ENCODE measurements around the gene JAZF1. TPM values are rescaled to one million over a fixed set of nuclear protein-coding genes. Genes with fewer than 3 reads are reported as not detected.

Gene JAZF1
- total RNA-seq, 4 donors from 2014 or later = 27.8 to 36.5 (median 30.5) TPM

DNA sequence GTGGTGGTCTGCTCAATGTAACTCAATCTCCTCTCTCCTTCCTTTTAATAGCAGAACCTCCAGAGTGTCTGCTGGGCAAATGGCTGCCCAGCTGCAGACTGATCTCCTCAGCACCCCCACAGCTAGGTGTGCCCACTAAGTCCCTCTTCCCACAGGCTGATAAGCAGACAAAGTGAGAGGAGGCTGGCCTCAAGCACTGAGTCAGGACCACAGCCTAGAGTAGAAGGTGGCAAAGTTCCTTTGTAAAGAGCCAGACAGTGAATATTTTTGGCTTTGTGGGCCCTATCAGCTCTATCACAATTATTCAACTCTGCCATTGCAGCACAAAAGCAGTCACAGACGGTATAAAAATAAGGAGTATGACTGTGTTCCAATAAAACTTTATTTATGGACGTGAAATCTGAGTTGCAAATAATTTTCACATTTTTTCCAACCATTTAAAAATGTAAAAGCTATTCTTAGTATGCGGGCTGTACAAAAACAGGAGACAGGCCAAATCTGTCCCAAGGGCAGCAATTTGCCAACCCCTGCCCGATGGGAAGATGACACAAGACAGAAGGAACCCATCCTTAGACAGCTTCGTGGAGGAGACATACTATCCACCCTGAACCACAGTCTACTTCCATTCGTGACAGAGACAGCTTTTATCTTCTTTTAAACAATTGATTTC lies 23.4 kb downstream of the JAZF1 start:
- Histone ChIP-seq H3K4me3 (no peak overlapping the region), H3K27me3 (no peaks in the 10 kb centered on the region), H3K27ac (no peak overlapping the region), H3K9me3 (no peaks in the 10 kb centered on the region), H3K36me3 (no peaks in the 10 kb centered on the region), H3K4me1 (peaks cover 4 to 43% (median 10%) of the 10 kb centered on the region in 3 donors)
- TF ChIP-seq EP300 (IDR thresholded peaks at IDR 0.05) = no peak
- no peak for TF ChIP-seq POLR2AphosphoS5 (IDR thresholded peaks at IDR 0.05)
- TF ChIP-seq, protein P1, sequence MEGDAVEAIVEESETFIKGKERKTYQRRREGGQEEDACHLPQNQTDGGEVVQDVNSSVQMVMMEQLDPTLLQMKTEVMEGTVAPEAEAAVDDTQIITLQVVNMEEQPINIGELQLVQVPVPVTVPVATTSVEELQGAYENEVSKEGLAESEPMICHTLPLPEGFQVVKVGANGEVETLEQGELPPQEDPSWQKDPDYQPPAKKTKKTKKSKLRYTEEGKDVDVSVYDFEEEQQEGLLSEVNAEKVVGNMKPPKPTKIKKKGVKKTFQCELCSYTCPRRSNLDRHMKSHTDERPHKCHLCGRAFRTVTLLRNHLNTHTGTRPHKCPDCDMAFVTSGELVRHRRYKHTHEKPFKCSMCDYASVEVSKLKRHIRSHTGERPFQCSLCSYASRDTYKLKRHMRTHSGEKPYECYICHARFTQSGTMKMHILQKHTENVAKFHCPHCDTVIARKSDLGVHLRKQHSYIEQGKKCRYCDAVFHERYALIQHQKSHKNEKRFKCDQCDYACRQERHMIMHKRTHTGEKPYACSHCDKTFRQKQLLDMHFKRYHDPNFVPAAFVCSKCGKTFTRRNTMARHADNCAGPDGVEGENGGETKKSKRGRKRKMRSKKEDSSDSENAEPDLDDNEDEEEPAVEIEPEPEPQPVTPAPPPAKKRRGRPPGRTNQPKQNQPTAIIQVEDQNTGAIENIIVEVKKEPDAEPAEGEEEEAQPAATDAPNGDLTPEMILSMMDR (IDR thresholded peaks at IDR 0.05) = no peak
- no peak for TF ChIP-seq POLR2A (IDR thresholded peaks at IDR 0.05)
- WGBS, 2 donors (ENCODE audit: low coverage in 1 of 2) = 72 to 79% methylated on average over 5 to 6 of the region's 6 CpGs
- ATAC-seq = no peak

DNA sequence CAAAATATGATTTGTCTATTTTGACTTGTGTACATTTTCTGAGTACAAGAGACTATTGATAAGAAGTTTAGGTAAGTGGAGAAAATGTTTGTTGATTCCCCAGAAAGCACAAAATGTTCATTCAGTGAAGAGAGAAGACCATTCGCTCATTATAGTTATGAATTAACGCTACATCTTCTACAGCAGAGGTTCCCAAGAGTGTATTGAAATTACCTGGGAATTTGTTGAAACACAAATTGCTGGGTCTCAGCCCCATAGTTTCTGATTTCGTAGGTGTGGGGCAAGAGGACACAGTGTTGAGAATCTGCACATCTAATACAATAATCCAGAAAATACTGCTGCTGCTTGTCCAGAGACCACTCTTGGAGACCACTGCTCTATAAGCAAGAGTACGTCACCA lies 24.2 kb downstream of the JAZF1 start:
- 97 to 98% methylated on average over 4 of the region's 4 CpGs for WGBS, 2 donors (ENCODE audit: low coverage in 1 of 2)
- Histone ChIP-seq H3K4me1 (peaks cover 4 to 43% (median 10%) of the 10 kb centered on the region in 3 donors), H3K27me3 (no peaks in the 10 kb centered on the region), H3K4me3 (no peak overlapping the region), H3K9me3 (no peaks in the 10 kb centered on the region), H3K27ac (no peak overlapping the region), H3K36me3 (no peaks in the 10 kb centered on the region)
- no peak for TF ChIP-seq POLR2A (IDR thresholded peaks at IDR 0.05)
- no peak for ATAC-seq

DNA sequence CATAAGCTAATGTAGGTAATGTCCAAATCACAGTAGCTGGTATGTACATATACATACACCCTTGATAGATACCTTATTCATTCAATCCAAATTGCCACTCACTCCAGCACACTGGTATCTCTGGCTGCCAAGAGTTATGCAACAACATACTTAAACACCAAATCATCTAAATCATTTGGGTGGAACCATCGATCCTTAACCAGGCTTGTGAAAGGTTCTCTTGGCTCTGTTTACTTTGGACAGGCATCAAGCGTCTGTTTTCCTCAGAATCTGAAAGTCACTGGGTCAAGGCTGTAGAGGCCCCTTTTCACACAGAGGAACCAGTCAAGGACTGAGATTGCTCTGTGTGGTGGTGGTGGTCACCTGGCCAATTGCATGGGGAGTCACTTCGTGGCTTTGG lies 24.6 kb downstream of the JAZF1 start:
- Histone ChIP-seq H3K4me3 (no peak overlapping the region), H3K9me3 (no peaks in the 10 kb centered on the region), H3K4me1 (peaks cover 4 to 43% (median 10%) of the 10 kb centered on the region in 3 donors), H3K27me3 (no peaks in the 10 kb centered on the region), H3K27ac (peak overlapping the region in 1 of 4 donors; percentile 29), H3K36me3 (no peaks in the 10 kb centered on the region)
- 56 to 60% methylated on average over 1 to 2 of the region's 3 CpGs for WGBS, 2 donors (ENCODE audit: low coverage in 1 of 2)
- peak; percentile 58 for ATAC-seq
- no peak for TF ChIP-seq EP300 (IDR thresholded peaks at IDR 0.05)
- TF ChIP-seq, protein P1 (IDR thresholded peaks at IDR 0.05) = no peak
- no peak for TF ChIP-seq POLR2AphosphoS5 (IDR thresholded peaks at IDR 0.05)
- no peak for TF ChIP-seq POLR2A (IDR thresholded peaks at IDR 0.05)

DNA sequence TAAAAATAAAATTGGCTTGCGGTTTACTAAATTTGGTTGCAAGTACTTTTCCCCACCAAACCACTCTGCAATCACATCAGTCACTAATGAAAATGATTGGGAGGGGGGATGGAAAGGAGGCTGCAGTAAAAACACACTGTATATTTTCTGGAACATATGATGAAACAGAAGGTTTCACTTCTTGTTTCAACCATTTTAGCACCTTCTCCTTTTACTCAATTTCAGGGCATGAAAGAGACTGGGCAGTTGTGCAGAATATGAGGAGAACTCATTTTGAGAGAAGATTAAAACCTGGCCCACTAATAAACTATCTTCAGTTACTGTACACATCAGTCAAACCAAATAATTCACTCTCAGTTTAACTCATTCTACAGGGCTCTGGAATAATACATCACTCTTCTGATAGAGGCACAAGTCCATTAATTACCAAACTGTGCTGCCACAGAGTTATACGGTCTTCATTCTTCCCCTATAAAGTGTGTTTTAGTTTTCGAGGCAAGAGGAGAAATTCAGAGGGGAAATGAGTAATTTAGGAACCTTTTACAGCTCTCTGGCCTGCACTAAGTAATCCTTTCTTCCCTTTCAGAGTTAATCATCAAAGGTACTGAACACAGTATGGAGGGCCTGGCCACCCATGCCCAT lies 25.5 kb downstream of the JAZF1 start:
- Histone ChIP-seq H3K36me3 (no peaks in the 10 kb centered on the region), H3K4me1 (peaks cover 4 to 37% (median 10%) of the 10 kb centered on the region in 3 donors), H3K27me3 (no peaks in the 10 kb centered on the region), H3K27ac (peak overlapping the region in 3 of 4 donors; percentile 26 to 33 (median 29)), H3K9me3 (no peaks in the 10 kb centered on the region), H3K4me3 (no peak overlapping the region)
- 64 to 80% methylated on average over 3 of the region's 3 CpGs for WGBS, 2 donors (ENCODE audit: low coverage in 1 of 2)
- peak; percentile 23 for ATAC-seq
- TF ChIP-seq POLR2AphosphoS5 (IDR thresholded peaks at IDR 0.05) = no peak
- TF ChIP-seq, protein P1 (IDR thresholded peaks at IDR 0.05) = no peak
- TF ChIP-seq POLR2A (IDR thresholded peaks at IDR 0.05) = no peak

DNA sequence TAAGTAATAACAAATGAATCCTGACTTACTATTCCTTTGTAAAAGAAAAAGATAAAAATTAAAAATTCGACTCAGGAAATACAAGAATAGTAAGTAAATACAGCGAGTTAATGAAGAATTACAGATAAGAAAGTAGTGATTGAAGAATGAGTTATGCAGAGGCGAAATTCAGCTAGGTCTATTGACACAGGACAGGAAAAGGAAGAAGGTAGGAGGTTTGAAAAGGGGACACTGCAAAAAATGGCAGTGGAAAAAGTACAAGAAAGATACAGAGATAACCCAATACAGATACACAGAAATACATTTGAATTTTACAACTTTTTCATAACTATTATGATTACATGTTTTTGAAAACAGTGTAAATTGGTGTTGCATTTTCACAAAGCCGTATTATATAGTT lies 28.0 kb downstream of the JAZF1 start:
- TF ChIP-seq, protein P1 (IDR thresholded peaks at IDR 0.05) = no peak
- no peak for TF ChIP-seq EP300 (IDR thresholded peaks at IDR 0.05)
- TF ChIP-seq POLR2AphosphoS5 (IDR thresholded peaks at IDR 0.05) = no peak
- no peak for TF ChIP-seq POLR2A (IDR thresholded peaks at IDR 0.05)
- Histone ChIP-seq H3K27me3 (no peaks in the 10 kb centered on the region), H3K27ac (no peak overlapping the region), H3K4me3 (no peak overlapping the region), H3K9me3 (no peaks in the 10 kb centered on the region), H3K36me3 (no peaks in the 10 kb centered on the region), H3K4me1 (peaks cover 4 to 47% (median 10%) of the 10 kb centered on the region in 3 donors)
- 87 to 90% methylated on average over 2 to 4 of the region's 4 CpGs for WGBS, 2 donors (ENCODE audit: low coverage in 1 of 2)
- ATAC-seq = no peak

All from gastroesophageal sphincter (tissue), 4 donors.